M059J (cell line): ENCODE measurements around the gene OTULINL. TPM values are rescaled to one million over a fixed set of nuclear protein-coding genes. Genes with fewer than 3 reads are reported as not detected.
A peak's percentile ranks its signal among the peaks of the same experiment; 100 is the strongest.
"Not testable (repeated sequence)": the region's sequence is repeated elsewhere in the genome, so short reads cannot be mapped to it uniquely, and the experiment has no call there.

Source experiments
- DNase-seq: peaks from one replicate; pipeline ENCODE4 v3.0.0-alpha.2; 2012; ENCODE audit warnings: low read depth
- total RNA-seq: library from RNA; depleted of rRNA; stranded (reverse); fragments of >200 nt; shearing (Covaris generic); gene quantifications from 2 replicates; pipeline ENCODE4 v1.2.3, GENCODE V29; 2014; rRNA removed

OTULINL gene
- total RNA-seq, result 13.3 and 24.7 TPM in 2 replicates

- peak; percentile 77 for DNase-seq
Measured at GRCh38 chr5:14581106-14581890, at the start of gene OTULINL. Gene OTULINL, plus strand, starts transcription at chr5:14581792. Its CDS starts 103 bp downstream, at chr5:14581895.

GRCh38 chr5:14532180-14532579, 49.4 kb upstream of the OTULINL start:
- DNase-seq, result no peak

GRCh38 chr5:14534773-14535172, 46.8 kb upstream of the OTULINL start:
- DNase-seq, result no peak

- DNase-seq, result no peak
Measured at GRCh38 chr5:14545308-14545707, 36.3 kb upstream of the OTULINL start.

- DNase-seq, result no peak
Measured at GRCh38 chr5:14545862-14546261, 35.7 kb upstream of the OTULINL start.

- no peak for DNase-seq
Measured at GRCh38 chr5:14547666-14548065, 33.9 kb upstream of the OTULINL start.

- DNase-seq, result no peak
Measured at GRCh38 chr5:14551211-14551610, 30.4 kb upstream of the OTULINL start.

- DNase-seq, result no peak
Measured at GRCh38 chr5:14552017-14552416, 29.6 kb upstream of the OTULINL start.

- not testable (repeated sequence) for DNase-seq
Measured at GRCh38 chr5:14554288-14554687, 27.3 kb upstream of the OTULINL start.

GRCh38 chr5:14556015-14556414, 25.6 kb upstream of the OTULINL start:
- no peak for DNase-seq

GRCh38 chr5:14557203-14557770, 24.3 kb upstream of the OTULINL start:
- DNase-seq, result peak; percentile 24

GRCh38 chr5:14557791-14558415, 23.7 kb upstream of the OTULINL start:
- no peak for DNase-seq

- DNase-seq, result no peak
Measured at GRCh38 chr5:14560091-14560595, 21.4 kb upstream of the OTULINL start.

- DNase-seq, result no peak
Measured at GRCh38 chr5:14561741-14562140, 19.9 kb upstream of the OTULINL start.

- no peak for DNase-seq
Measured at GRCh38 chr5:14568333-14568732, 13.3 kb upstream of the OTULINL start.

GRCh38 chr5:14569948-14570691, 11.5 kb upstream of the OTULINL start:
- no peak for DNase-seq

GRCh38 chr5:14571901-14572300, 9.7 kb upstream of the OTULINL start:
- DNase-seq, result no peak

- no peak for DNase-seq
Measured at GRCh38 chr5:14572385-14572784, 9.2 kb upstream of the OTULINL start.

- DNase-seq, result no peak
Measured at GRCh38 chr5:14572836-14573235, 8.8 kb upstream of the OTULINL start.

- no peak for DNase-seq
Measured at GRCh38 chr5:14574096-14574495, 7.5 kb upstream of the OTULINL start.

- peak; percentile 32 for DNase-seq
Measured at GRCh38 chr5:14574891-14575508, 6.6 kb upstream of the OTULINL start.

GRCh38 chr5:14576206-14576605, 5.4 kb upstream of the OTULINL start:
- no peak for DNase-seq
